Measurements from ENCODE around the gene ARSG. TPM values are rescaled to one million over a fixed set of nuclear protein-coding genes. Genes with fewer than 3 reads are reported as not detected.

ARSG gene
- polyA plus RNA-seq, 1 donor (not counting 4 experiments of a cell fraction or from before 2014, with no cell fraction given): 0.41 TPM

DNA sequence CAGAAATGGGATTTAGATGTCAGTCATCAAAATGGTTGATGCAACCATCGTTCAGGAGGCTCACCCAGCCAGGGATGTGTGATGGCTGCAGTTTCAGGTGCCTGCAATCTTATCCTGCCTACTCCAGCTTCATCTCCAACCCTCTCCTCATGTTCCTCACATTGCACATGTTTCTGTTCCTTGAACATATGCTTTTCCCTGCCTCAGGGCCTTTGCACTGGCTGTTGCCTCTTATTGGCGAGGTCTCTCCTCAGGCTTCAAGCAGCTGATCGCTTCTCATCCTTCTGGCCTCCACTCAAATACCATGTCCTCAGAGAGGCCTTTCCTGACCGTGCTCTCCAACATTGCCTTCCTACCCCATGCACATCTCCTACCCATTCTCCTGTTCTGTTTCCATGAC is 24.6 kb downstream of the ARSG start:
- Histone ChIP-seq H3K9ac (ENCODE audit: control insufficient read depth, extremely low read depth, insufficient read depth, low read length) (no peak overlapping the region), H3K9me1 (ENCODE audit: control insufficient read depth, extremely low read depth, insufficient read depth, low read length) (no peaks in the 10 kb centered on the region), H3K4me3 (ENCODE audit: control insufficient read depth in 2 of 3, extremely low read depth in 1 of 3, insufficient read depth in 2 of 3, low read depth in 1 of 3, low read length in 3 of 3) (no peak overlapping the region), H4K20me1 (ENCODE audit: control insufficient read depth, extremely low read depth, insufficient read depth, low read length) (no peaks in the 10 kb centered on the region), H3K36me3 (ENCODE audit: control insufficient read depth in 2 of 2, extremely low read depth in 1 of 2, insufficient read depth in 2 of 2, low read length in 2 of 2) (no peaks in the 10 kb centered on the region), H3K4me2 (ENCODE audit: control insufficient read depth, extremely low read depth, insufficient read depth, low read depth, low read length) (no peak overlapping the region), H3K4me1 (ENCODE audit: control insufficient read depth, extremely low read depth, insufficient read depth, low read length) (no peaks in the 10 kb centered on the region), H3K27ac (ENCODE audit: control insufficient read depth, insufficient read depth, low read length) (no peak overlapping the region), H3K27me3 (ENCODE audit: control insufficient read depth, extremely low read depth, insufficient read depth, low read length) (no peaks in the 10 kb centered on the region), H3K9me3 (ENCODE audit: control insufficient read depth, low read depth, low read length) (no peaks in the 10 kb centered on the region), H2AFZ (ENCODE audit: control insufficient read depth, low read length) (no peak overlapping the region), H3K79me2 (ENCODE audit: control insufficient read depth, insufficient read depth, low read length) (no peaks in the 10 kb centered on the region)
- dilution Hi-C loops (cut with MboI; ENCODE audit: extremely low pct_ligation_motif_present, low sequenced_read_pairs): no loop called here
- FAIRE-seq: no peak
- no peak for DNase-seq (ENCODE audit: low read depth, low spot score)
- TF ChIP-seq EZH2 (IDR thresholded peaks at IDR 0.05; ENCODE audit: low read length): no peak
- TF ChIP-seq, protein P1, sequence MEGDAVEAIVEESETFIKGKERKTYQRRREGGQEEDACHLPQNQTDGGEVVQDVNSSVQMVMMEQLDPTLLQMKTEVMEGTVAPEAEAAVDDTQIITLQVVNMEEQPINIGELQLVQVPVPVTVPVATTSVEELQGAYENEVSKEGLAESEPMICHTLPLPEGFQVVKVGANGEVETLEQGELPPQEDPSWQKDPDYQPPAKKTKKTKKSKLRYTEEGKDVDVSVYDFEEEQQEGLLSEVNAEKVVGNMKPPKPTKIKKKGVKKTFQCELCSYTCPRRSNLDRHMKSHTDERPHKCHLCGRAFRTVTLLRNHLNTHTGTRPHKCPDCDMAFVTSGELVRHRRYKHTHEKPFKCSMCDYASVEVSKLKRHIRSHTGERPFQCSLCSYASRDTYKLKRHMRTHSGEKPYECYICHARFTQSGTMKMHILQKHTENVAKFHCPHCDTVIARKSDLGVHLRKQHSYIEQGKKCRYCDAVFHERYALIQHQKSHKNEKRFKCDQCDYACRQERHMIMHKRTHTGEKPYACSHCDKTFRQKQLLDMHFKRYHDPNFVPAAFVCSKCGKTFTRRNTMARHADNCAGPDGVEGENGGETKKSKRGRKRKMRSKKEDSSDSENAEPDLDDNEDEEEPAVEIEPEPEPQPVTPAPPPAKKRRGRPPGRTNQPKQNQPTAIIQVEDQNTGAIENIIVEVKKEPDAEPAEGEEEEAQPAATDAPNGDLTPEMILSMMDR (optimal IDR thresholded peaks at IDR 0.05 in 1 of 3, IDR thresholded peaks at IDR 0.05 in 1 of 3, conservative IDR thresholded peaks at IDR 0.05 in 1 of 3; ENCODE audit: extremely low read depth in 1 of 3, insufficient read depth in 2 of 3, low read length in 3 of 3): no peak

- Histone ChIP-seq H2AFZ (ENCODE audit: control insufficient read depth, low read length) (no peak overlapping the region), H4K20me1 (ENCODE audit: control insufficient read depth, extremely low read depth, insufficient read depth, low read length) (no peaks in the 10 kb centered on the region), H3K4me1 (ENCODE audit: control insufficient read depth, extremely low read depth, insufficient read depth, low read length) (no peaks in the 10 kb centered on the region), H3K36me3 (ENCODE audit: control insufficient read depth in 2 of 2, extremely low read depth in 1 of 2, insufficient read depth in 2 of 2, low read length in 2 of 2) (no peaks in the 10 kb centered on the region), H3K27ac (ENCODE audit: control insufficient read depth, insufficient read depth, low read length) (no peak overlapping the region), H3K4me2 (ENCODE audit: control insufficient read depth, extremely low read depth, insufficient read depth, low read depth, low read length) (no peak overlapping the region), H3K9me3 (ENCODE audit: control insufficient read depth, low read depth, low read length) (no peaks in the 10 kb centered on the region), H3K9me1 (ENCODE audit: control insufficient read depth, extremely low read depth, insufficient read depth, low read length) (no peaks in the 10 kb centered on the region), H3K9ac (ENCODE audit: control insufficient read depth, extremely low read depth, insufficient read depth, low read length) (no peak overlapping the region), H3K79me2 (ENCODE audit: control insufficient read depth, insufficient read depth, low read length) (no peaks in the 10 kb centered on the region), H3K27me3 (ENCODE audit: control insufficient read depth, extremely low read depth, insufficient read depth, low read length) (no peaks in the 10 kb centered on the region), H3K4me3 (ENCODE audit: control insufficient read depth in 2 of 3, extremely low read depth in 1 of 3, insufficient read depth in 2 of 3, low read depth in 1 of 3, low read length in 3 of 3) (no peak overlapping the region)
- dilution Hi-C loops (cut with MboI; ENCODE audit: extremely low pct_ligation_motif_present, low sequenced_read_pairs): no loop called here
- no peak for FAIRE-seq
- no peak for TF ChIP-seq EZH2 (IDR thresholded peaks at IDR 0.05; ENCODE audit: low read length)
- TF ChIP-seq, protein P1 (optimal IDR thresholded peaks at IDR 0.05 in 1 of 3, IDR thresholded peaks at IDR 0.05 in 1 of 3, conservative IDR thresholded peaks at IDR 0.05 in 1 of 3; ENCODE audit: extremely low read depth in 1 of 3, insufficient read depth in 2 of 3, low read length in 3 of 3): no peak
- DNase-seq (ENCODE audit: low read depth, low spot score): no peak
Measured at GRCh38 chr17:68317458-68317857, 26.2 kb downstream of the ARSG start.
